GM21619 (cell line): ENCODE measurements around the gene TLL2.

Experiments used
- ATAC-seq: cut with Tn5 transposase; IDR thresholded peaks from one replicate; pipeline ENCODE4 v1.9.1; 2021; ENCODE audit not compliant: unreplicated experiment

The TLL2 gene

GRCh38 chr10:96431211-96431970, 82.3 kb downstream of the TLL2 start:
- ATAC-seq, result no peak

- no peak for ATAC-seq
Observed at GRCh38 chr10:96427291-96427690, 86.4 kb downstream of the TLL2 start.

GRCh38 chr10:96422525-96422924, 91.2 kb downstream of the TLL2 start:
- no peak for ATAC-seq

GRCh38 chr10:96421995-96422394, 91.7 kb downstream of the TLL2 start:
- no peak for ATAC-seq

GRCh38 chr10:96420228-96421009, 93.3 kb downstream of the TLL2 start:
- ATAC-seq, result no peak

- no peak for ATAC-seq
Observed at GRCh38 chr10:96419351-96419750, 94.4 kb downstream of the TLL2 start.

GRCh38 chr10:96418582-96418981, 95.1 kb downstream of the TLL2 start:
- no peak for ATAC-seq

GRCh38 chr10:96417441-96417840, 96.3 kb downstream of the TLL2 start:
- ATAC-seq, result no peak

- no peak for ATAC-seq
Observed at GRCh38 chr10:96416643-96417042, 97.1 kb downstream of the TLL2 start.

GRCh38 chr10:96415891-96416554, 97.7 kb downstream of the TLL2 start:
- no peak for ATAC-seq

- no peak for ATAC-seq
Observed at GRCh38 chr10:96415150-96415890, 98.4 kb downstream of the TLL2 start.

GRCh38 chr10:96414303-96414702, 99.4 kb downstream of the TLL2 start:
- ATAC-seq, result no peak

GRCh38 chr10:96413151-96413787, 100.5 kb downstream of the TLL2 start:
- no peak for ATAC-seq

GRCh38 chr10:96411716-96412320, 101.9 kb downstream of the TLL2 start:
- ATAC-seq, result no peak

- no peak for ATAC-seq
Observed at GRCh38 chr10:96410296-96410695, 103.4 kb downstream of the TLL2 start.

GRCh38 chr10:96408201-96408600, 105.5 kb downstream of the TLL2 start:
- no peak for ATAC-seq

GRCh38 chr10:96407560-96408069, 106.1 kb downstream of the TLL2 start:
- ATAC-seq, result no peak

GRCh38 chr10:96406091-96406490, 107.6 kb downstream of the TLL2 start:
- no peak for ATAC-seq

GRCh38 chr10:96402417-96403305, 111.1 kb downstream of the TLL2 start:
- ATAC-seq, result no peak
